PC-3 (cell line): ENCODE measurements around the gene TAP1.

Source experiments
- EZH2phosphoT487 ChIP-seq: fragments of 300-600 bp; sonication (generic); IDR thresholded peaks from 2 replicates; pipeline ENCODE4 v1.6.1; 2018; ENCODE audit warnings: mild to moderate bottlenecking, antibody characterized with exemption, low read length, borderline replicate concordance
- TF ChIP-seq, protein P1 (sequence below): fragments of 300-600 bp; sonication (generic); conservative IDR thresholded peaks from 2 replicates; pipeline ENCODE4 v1.5.1; 2017; ENCODE audit warnings: antibody characterized with exemption, low read depth, mild to moderate bottlenecking, low read length

DNA sequence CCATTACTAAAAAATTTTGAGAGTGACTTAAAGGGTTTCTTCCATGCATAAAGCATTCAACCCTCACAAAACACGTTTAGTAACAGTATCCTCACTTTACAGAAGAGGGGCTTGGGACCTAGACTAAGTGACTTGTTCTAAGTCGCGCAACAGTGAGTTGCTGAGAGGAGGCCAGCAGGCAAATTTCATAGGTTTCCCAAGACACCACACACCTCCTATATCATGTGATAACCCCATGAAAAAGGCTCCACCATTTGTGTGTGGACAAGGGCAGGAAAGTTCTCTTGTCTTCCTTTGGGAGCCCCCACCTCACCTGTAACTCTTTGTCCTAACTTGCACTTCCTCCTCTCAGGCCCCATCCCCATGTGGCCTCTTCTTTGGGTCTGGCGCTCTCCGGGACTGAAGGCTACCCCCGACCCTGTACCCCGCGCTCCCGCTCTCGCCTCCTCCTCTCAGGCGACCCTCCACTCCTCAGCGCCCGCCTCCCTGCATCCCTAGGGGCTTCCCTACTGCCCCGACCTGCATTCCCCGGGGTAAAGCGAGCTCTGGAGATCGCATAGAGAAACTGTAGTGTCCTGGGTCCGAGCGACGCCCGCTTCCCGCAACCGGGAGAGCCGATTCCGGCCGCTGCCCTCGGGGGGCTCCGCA, 10.0 kb downstream of the TAP1 start:
- TF ChIP-seq, protein P1, sequence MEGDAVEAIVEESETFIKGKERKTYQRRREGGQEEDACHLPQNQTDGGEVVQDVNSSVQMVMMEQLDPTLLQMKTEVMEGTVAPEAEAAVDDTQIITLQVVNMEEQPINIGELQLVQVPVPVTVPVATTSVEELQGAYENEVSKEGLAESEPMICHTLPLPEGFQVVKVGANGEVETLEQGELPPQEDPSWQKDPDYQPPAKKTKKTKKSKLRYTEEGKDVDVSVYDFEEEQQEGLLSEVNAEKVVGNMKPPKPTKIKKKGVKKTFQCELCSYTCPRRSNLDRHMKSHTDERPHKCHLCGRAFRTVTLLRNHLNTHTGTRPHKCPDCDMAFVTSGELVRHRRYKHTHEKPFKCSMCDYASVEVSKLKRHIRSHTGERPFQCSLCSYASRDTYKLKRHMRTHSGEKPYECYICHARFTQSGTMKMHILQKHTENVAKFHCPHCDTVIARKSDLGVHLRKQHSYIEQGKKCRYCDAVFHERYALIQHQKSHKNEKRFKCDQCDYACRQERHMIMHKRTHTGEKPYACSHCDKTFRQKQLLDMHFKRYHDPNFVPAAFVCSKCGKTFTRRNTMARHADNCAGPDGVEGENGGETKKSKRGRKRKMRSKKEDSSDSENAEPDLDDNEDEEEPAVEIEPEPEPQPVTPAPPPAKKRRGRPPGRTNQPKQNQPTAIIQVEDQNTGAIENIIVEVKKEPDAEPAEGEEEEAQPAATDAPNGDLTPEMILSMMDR: no peak
- TF ChIP-seq EZH2phosphoT487: no peak
